Measurements from ENCODE around the gene CLEC16A. TPM values are rescaled to one million over a fixed set of nuclear protein-coding genes. Genes with fewer than 3 reads are reported as not detected.

The CLEC16A gene
- total and polyA plus RNA-seq, 4 donors: 14.3 to 44.4 (median 26.4) TPM

DNA sequence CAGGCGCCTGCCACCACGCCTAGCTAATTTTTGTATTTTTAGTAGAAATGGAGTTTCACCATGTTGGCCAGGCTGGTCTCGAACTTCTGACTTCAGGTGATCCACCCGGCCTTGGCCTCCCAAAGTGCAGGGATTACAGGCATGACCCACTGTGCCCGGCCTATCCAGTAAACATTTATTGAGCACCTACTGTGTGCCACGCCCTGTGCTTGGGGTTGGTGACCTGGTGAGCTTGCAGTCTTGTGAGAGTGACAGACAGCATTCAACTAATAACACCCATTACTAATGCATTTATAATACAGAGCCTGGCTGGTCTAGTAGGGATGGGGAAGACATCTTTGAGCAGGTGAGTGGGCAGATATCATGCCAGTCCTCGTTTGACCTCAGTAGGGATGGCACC is 198.6 kb downstream of the CLEC16A start:
- Histone ChIP-seq H3K36me3 (ENCODE audit: control insufficient read depth in 4 of 4, insufficient read depth in 4 of 4, low read length in 4 of 4) (peaks cover 0 to 4% (median 0%) of the 10 kb centered on the region in 4 donors), H3K4me3 (no peak overlapping the region), H3K27me3 (ENCODE audit: control insufficient read depth in 3 of 3, insufficient read depth in 3 of 3, low read length in 2 of 3) (no peaks in the 10 kb centered on the region), H3K9me3 (ENCODE audit: control insufficient read depth in 4 of 4, insufficient read depth in 3 of 4, low read length in 3 of 4) (no peaks in the 10 kb centered on the region), H3K27ac (ENCODE audit: low read depth in 1 of 2, low read length in 1 of 2) (no peak overlapping the region), H3K4me1 (ENCODE audit: control insufficient read depth in 5 of 5, insufficient read depth in 5 of 5, low read length in 5 of 5) (peaks cover 0 to 42% (median 21%) of the 10 kb centered on the region in 5 donors), H3K9ac (ENCODE audit: insufficient read depth in 1 of 2, low read length in 2 of 2) (no peak overlapping the region)
- DNase-seq (no peak), ATAC-seq (ENCODE audit: insufficient read depth, low FRiP score) (no peak)
- no peak for TF ChIP-seq CTCF (IDR thresholded peaks at IDR 0.05; ENCODE audit: control extremely low read depth, extremely low read depth)
- WGBS, 2 donors: 97 to 98% methylated on average over 7 of the region's 7 CpGs

GRCh38 chr16:11143372-11144035 is 199.1 kb downstream of the CLEC16A start:
- Histone ChIP-seq H3K27me3 (ENCODE audit: control insufficient read depth in 3 of 3, insufficient read depth in 3 of 3, low read length in 2 of 3) (no peaks in the 10 kb centered on the region), H3K9me3 (ENCODE audit: control insufficient read depth in 4 of 4, insufficient read depth in 3 of 4, low read length in 3 of 4) (no peaks in the 10 kb centered on the region), H3K36me3 (ENCODE audit: control insufficient read depth in 4 of 4, insufficient read depth in 4 of 4, low read length in 4 of 4) (peaks cover 0 to 4% (median 0%) of the 10 kb centered on the region in 4 donors), H3K9ac (ENCODE audit: insufficient read depth in 1 of 2, low read length in 2 of 2) (no peak overlapping the region), H3K4me3 (no peak overlapping the region), H3K4me1 (ENCODE audit: control insufficient read depth in 5 of 5, insufficient read depth in 5 of 5, low read length in 5 of 5) (peaks cover 0 to 37% (median 17%) of the 10 kb centered on the region in 5 donors), H3K27ac (ENCODE audit: low read depth in 1 of 2, low read length in 1 of 2) (no peak overlapping the region)
- no peak for ATAC-seq (ENCODE audit: insufficient read depth, low FRiP score)
- DNase-seq: no peak
- WGBS, 2 donors: 95 to 98% methylated on average over 6 of the region's 6 CpGs
- TF ChIP-seq CTCF (IDR thresholded peaks at IDR 0.05; ENCODE audit: control extremely low read depth, extremely low read depth): no peak

DNA sequence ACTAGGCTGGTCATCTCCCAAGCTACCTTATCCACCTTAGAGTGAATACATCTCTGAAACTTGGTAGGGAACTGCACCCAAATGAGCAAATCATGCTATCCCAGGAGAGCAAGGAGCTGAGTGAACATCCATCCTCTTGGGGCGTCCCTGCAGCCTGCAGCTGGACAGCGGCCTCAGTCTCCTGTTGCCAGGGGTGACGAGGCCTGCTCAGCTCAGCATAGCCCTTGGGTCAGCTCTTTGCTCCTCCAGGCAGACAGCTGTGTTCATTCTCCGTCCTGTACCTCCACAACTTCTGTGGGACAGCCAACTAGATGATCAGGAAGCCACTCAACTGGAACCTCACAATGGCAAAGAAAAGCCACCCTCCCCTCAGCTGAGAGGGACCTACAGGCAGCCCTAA is 199.8 kb downstream of the CLEC16A start:
- peak in 2 of 3 donors; percentile 49 to 67 for DNase-seq
- H3K36me3 ChIP-seq (ENCODE audit: control insufficient read depth in 4 of 4, insufficient read depth in 4 of 4, low read length in 4 of 4): peaks cover 0 to 4% (median 0%) of the 10 kb centered on the region in 4 donors
- no peak for ATAC-seq (ENCODE audit: insufficient read depth, low FRiP score)
- no peak overlapping the region for H3K4me3 ChIP-seq
- no peak overlapping the region for H3K27ac ChIP-seq (ENCODE audit: low read depth in 1 of 2, low read length in 1 of 2)
- 86 to 93% methylated on average over 4 of the region's 4 CpGs for WGBS, 2 donors
- H3K9ac ChIP-seq (ENCODE audit: insufficient read depth in 1 of 2, low read length in 2 of 2): no peak overlapping the region
- no peaks in the 10 kb centered on the region for H3K27me3 ChIP-seq (ENCODE audit: control insufficient read depth in 3 of 3, insufficient read depth in 3 of 3, low read length in 2 of 3)
- no peak for TF ChIP-seq CTCF (IDR thresholded peaks at IDR 0.05; ENCODE audit: control extremely low read depth, extremely low read depth)
- H3K9me3 ChIP-seq (ENCODE audit: control insufficient read depth in 4 of 4, insufficient read depth in 3 of 4, low read length in 3 of 4): no peaks in the 10 kb centered on the region
- H3K4me1 ChIP-seq (ENCODE audit: control insufficient read depth in 5 of 5, insufficient read depth in 5 of 5, low read length in 5 of 5): peaks cover 0 to 31% (median 11%) of the 10 kb centered on the region in 5 donors

Data from lung (tissue), 12 donors.